GM23248 (cell line): ENCODE results near the gene IKZF1.

Experiments used
- EZH2 ChIP-seq: fragments of 200-600 bp; sonication (generic); IDR thresholded peaks from 2 replicates; pipeline ENCODE4 v1.6.1; 2018; ENCODE audit warnings: antibody characterized with exemption, mild to moderate bottlenecking; ENCODE audit not compliant: insufficient read depth, poor library complexity, severe bottlenecking
- EZH2phosphoT487 ChIP-seq: fragments of 200-600 bp; sonication (generic); IDR thresholded peaks from 2 replicates; pipeline ENCODE4 v1.6.1; 2018; ENCODE audit warnings: antibody characterized with exemption, moderate library complexity, mild to moderate bottlenecking, low read depth; ENCODE audit not compliant: insufficient read depth

DNA sequence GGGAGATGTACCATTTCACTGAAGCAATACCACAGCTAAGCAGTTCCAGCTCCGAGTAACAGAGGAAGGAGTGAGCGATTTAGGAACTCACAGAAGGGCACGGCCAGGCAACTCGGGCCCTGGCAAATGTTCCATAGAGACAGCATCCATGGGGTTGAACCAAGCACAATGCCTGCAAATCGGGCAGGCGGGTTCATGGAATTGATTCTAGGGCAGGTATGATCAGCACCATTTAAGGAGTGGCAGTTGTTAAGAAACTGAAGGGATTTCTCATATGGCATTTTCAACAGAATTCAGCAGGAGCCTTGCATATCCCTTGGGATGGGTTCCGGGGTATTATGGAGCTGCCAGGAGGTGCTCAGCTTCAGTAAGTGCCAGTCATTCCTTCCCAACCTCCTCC is 66.4 kb downstream of the IKZF1 start:
- no peak for TF ChIP-seq EZH2
- TF ChIP-seq EZH2phosphoT487 = no peak
